Activated naive CD8-positive, alpha-beta T cell treated with anti-CD3 and anti-CD28 coated beads, Interleukin-2, amount 50 U/mL, for 24 hours (primary cell): ENCODE data around the gene MPRIP.
A peak's percentile ranks its signal among the peaks of the same experiment; 100 is the strongest.

ENCODE experiments used
- ATAC-seq: fragments of 150-1000 bp; cut with Tn5 transposase; one replicate; pipeline ENCODE4 v1.10.0; 2021
- DNase-seq: peaks from one replicate; pipeline ENCODE4 v3.0.0; 2021
- H3K27ac Mint-ChIP-seq: one replicate; pipeline ENCODE4 v1.8.0; 2021; ENCODE audit warnings: mild to moderate bottlenecking, mixed read lengths
- H3K27me3 Mint-ChIP-seq: one replicate; pipeline ENCODE4 v1.8.0; 2021; ENCODE audit warnings: mixed read lengths
- H3K36me3 Mint-ChIP-seq: one replicate; pipeline ENCODE4 v1.8.0; 2021; ENCODE audit warnings: low read depth, mixed read lengths
- H3K4me1 Mint-ChIP-seq: one replicate; pipeline ENCODE4 v1.8.0; 2021; ENCODE audit warnings: mixed read lengths
- H3K4me3 Mint-ChIP-seq: one replicate; pipeline ENCODE4 v1.8.0; 2021; ENCODE audit warnings: mild to moderate bottlenecking, moderate library complexity, mixed read lengths
- H3K9me3 Mint-ChIP-seq: one replicate; pipeline ENCODE4 v1.8.0; 2021; ENCODE audit warnings: mixed read lengths

MPRIP gene

DNA sequence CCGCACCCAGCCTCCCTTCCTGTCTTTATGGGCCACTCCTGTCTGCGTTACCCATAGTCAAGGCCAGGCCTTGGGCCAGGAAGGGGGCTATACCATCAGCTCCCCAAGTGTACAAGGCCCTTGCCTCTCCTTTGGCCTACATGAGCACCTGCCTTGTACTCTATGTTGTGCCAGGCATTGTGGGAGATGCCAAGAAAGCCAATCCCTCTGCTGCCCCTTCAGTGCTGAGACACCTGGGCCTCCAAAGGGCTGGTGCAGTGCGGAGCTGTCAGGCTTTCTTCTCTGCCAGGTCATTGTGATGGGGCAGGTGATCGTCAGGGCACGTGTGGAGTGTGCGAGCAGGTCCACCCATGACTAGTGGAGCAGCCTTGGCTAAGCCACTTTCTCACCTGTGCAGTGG lies 59.9 kb downstream of the MPRIP start:
- H3K4me1 Mint-ChIP-seq = peaks cover 9% of the 10 kb centered on the region
- no peaks in the 10 kb centered on the region for H3K9me3 Mint-ChIP-seq
- ATAC-seq (no peak), DNase-seq (no peak)
- H3K27me3 Mint-ChIP-seq = no peaks in the 10 kb centered on the region
- no peak overlapping the region for H3K4me3 Mint-ChIP-seq
- no peaks in the 10 kb centered on the region for H3K36me3 Mint-ChIP-seq
- H3K27ac Mint-ChIP-seq = no peak overlapping the region

DNA sequence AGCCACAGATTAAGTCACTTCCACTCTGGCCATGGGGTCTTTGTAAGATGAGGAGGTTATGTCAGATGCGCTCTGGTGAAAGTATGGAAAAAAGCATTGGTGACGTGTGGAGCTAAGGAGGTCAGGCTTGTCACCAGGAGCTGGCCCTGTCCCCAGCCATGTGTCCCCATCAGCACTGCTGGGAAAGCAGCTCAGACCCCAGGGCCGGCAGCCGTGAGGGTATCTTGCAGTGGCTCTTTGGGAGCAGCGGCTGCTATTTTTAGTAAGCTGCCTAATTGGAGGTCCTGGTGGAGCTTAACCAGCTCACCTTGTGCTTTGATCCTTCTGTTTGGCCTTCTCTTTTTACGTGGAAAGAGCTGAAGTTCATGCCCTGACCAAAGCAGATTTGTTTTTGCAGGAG lies 60.9 kb downstream of the MPRIP start:
- DNase-seq = no peak
- H3K36me3 Mint-ChIP-seq = no peaks in the 10 kb centered on the region
- peaks cover 19% of the 10 kb centered on the region for H3K4me1 Mint-ChIP-seq
- H3K27me3 Mint-ChIP-seq = no peaks in the 10 kb centered on the region
- H3K4me3 Mint-ChIP-seq = no peak overlapping the region
- no peaks in the 10 kb centered on the region for H3K9me3 Mint-ChIP-seq
- H3K27ac Mint-ChIP-seq = no peak overlapping the region
- ATAC-seq = no peak

GRCh38 chr17:17104036-17104435 lies 61.8 kb downstream of the MPRIP start:
- Mint-ChIP-seq H3K27ac (no peak overlapping the region), H3K27me3 (no peaks in the 10 kb centered on the region), H3K9me3 (no peaks in the 10 kb centered on the region)

DNA sequence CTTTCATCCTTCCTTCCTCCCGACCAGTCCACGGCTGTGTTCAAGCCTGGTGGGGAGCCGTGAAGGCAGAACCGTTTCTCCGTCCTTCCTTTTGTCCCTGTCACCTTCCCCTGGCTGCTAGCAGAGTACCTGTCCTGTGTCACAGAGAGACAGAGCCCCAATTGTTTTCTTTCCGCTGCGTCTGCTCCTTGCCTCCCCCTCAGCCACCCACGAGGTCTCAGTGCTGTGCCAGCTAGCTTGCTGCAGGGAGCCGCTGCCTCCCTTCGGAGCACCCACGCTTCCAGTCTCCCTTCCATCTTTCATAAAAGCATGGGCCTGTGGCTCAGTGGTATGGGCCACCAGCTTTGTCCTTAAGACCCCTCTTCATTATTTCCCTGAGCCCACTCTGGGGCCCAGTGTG lies 62.2 kb downstream of the MPRIP start:
- Mint-ChIP-seq H3K36me3 (no peaks in the 10 kb centered on the region), H3K4me3 (no peak overlapping the region), H3K27ac (no peak overlapping the region), H3K9me3 (no peaks in the 10 kb centered on the region), H3K27me3 (no peaks in the 10 kb centered on the region), H3K4me1 (peaks cover 33% of the 10 kb centered on the region)
- DNase-seq = no peak
- ATAC-seq = no peak

More at GRCh38 chr17:17104036-17104435, 61.8 kb downstream of the MPRIP start:
- no peak for DNase-seq
- ATAC-seq = no peak
- H3K4me3 Mint-ChIP-seq = no peak overlapping the region
- H3K36me3 Mint-ChIP-seq = no peaks in the 10 kb centered on the region
- peaks cover 28% of the 10 kb centered on the region for H3K4me1 Mint-ChIP-seq

- H3K9me3 Mint-ChIP-seq = no peaks in the 10 kb centered on the region
- no peak for DNase-seq
- H3K4me1 Mint-ChIP-seq = peaks cover 47% of the 10 kb centered on the region
- no peak overlapping the region for H3K4me3 Mint-ChIP-seq
- no peaks in the 10 kb centered on the region for H3K27me3 Mint-ChIP-seq
- ATAC-seq = no peak
- no peaks in the 10 kb centered on the region for H3K36me3 Mint-ChIP-seq
- H3K27ac Mint-ChIP-seq = no peak overlapping the region
These were observed 63.7 kb downstream of the MPRIP start for GRCh38 chr17:17105976-17106375.

GRCh38 chr17:17106756-17107155 lies 64.5 kb downstream of the MPRIP start:
- no peaks in the 10 kb centered on the region for H3K27me3 Mint-ChIP-seq
- H3K9me3 Mint-ChIP-seq = no peaks in the 10 kb centered on the region
- H3K4me3 Mint-ChIP-seq = no peak overlapping the region
- H3K27ac Mint-ChIP-seq = peak overlapping the region; percentile 44
- peaks cover 50% of the 10 kb centered on the region for H3K4me1 Mint-ChIP-seq
- no peaks in the 10 kb centered on the region for H3K36me3 Mint-ChIP-seq
- ATAC-seq (no peak), DNase-seq (no peak)

DNA sequence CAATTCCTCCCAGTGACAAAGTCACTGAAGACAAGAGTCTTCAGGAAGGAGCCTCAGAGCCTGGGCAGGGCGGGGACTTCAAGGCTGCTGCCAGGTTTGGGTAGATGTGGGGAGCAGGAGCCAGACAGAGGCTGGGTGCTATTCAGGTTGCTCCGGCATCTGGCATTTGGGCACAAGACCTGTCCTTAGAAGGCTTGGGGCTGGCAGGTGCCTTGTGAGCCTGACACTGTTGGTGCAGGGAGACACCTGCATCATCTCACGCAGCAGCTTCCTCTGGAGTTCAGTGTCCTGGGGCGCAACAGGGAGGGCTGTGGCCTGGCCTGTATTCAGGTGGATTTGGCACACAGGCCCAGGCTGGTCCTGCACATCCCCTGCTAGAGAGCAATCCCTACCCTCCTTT lies 65.0 kb downstream of the MPRIP start:
- Mint-ChIP-seq H3K27ac (no peak overlapping the region), H3K9me3 (no peaks in the 10 kb centered on the region), H3K4me1 (peaks cover 50% of the 10 kb centered on the region), H3K36me3 (no peaks in the 10 kb centered on the region), H3K27me3 (no peaks in the 10 kb centered on the region), H3K4me3 (no peak overlapping the region)
- ATAC-seq (no peak), DNase-seq (no peak)

GRCh38 chr17:17107891-17108431 lies 65.7 kb downstream of the MPRIP start:
- ATAC-seq (peak; percentile 55), DNase-seq (no peak)
- Mint-ChIP-seq H3K27me3 (no peaks in the 10 kb centered on the region), H3K4me1 (peaks cover 50% of the 10 kb centered on the region), H3K36me3 (no peaks in the 10 kb centered on the region), H3K27ac (peak overlapping the region; percentile 14), H3K4me3 (no peak overlapping the region), H3K9me3 (no peaks in the 10 kb centered on the region)

GRCh38 chr17:17108451-17109049 lies 66.3 kb downstream of the MPRIP start:
- ATAC-seq = no peak
- Mint-ChIP-seq H3K36me3 (no peaks in the 10 kb centered on the region), H3K27me3 (no peaks in the 10 kb centered on the region), H3K27ac (peak overlapping the region; percentile 14), H3K9me3 (no peaks in the 10 kb centered on the region), H3K4me1 (peaks cover 54% of the 10 kb centered on the region), H3K4me3 (no peak overlapping the region)
- no peak for DNase-seq

- Mint-ChIP-seq H3K27me3 (no peaks in the 10 kb centered on the region), H3K36me3 (no peaks in the 10 kb centered on the region), H3K27ac (no peak overlapping the region), H3K4me1 (peaks cover 61% of the 10 kb centered on the region), H3K9me3 (no peaks in the 10 kb centered on the region), H3K4me3 (no peak overlapping the region)
- no peak for DNase-seq
- ATAC-seq = no peak
These were observed 67.0 kb downstream of the MPRIP start for GRCh38 chr17:17109256-17109655.

DNA sequence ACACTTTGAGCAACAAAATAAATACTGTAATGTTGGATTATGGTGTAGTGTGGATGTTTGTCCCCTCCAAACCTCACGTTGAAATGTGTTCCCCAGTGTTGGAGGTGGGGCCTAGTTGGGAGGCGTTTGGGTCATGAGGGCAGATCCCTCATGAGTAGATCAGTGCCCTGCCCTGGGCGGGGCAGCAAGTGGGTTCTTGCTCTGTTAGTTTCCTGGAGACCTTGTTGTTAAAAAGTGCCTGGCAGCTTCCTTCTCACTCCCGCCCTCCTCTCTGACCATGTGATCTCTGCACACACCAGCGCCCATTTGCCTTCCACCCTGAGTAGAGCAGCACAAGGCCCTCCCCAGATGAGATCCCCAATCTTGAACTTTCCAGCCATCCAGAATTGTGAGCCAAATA lies 67.7 kb downstream of the MPRIP start:
- DNase-seq (no peak), ATAC-seq (no peak)
- Mint-ChIP-seq H3K27me3 (no peaks in the 10 kb centered on the region), H3K4me3 (no peak overlapping the region), H3K36me3 (no peaks in the 10 kb centered on the region), H3K27ac (peak overlapping the region; percentile 28), H3K4me1 (peaks cover 67% of the 10 kb centered on the region), H3K9me3 (no peaks in the 10 kb centered on the region)

GRCh38 chr17:17110520-17110919 lies 68.3 kb downstream of the MPRIP start:
- Mint-ChIP-seq H3K4me1 (peaks cover 74% of the 10 kb centered on the region), H3K9me3 (no peaks in the 10 kb centered on the region), H3K36me3 (no peaks in the 10 kb centered on the region), H3K27ac (no peak overlapping the region), H3K4me3 (no peak overlapping the region), H3K27me3 (no peaks in the 10 kb centered on the region)
- ATAC-seq (no peak), DNase-seq (no peak)

DNA sequence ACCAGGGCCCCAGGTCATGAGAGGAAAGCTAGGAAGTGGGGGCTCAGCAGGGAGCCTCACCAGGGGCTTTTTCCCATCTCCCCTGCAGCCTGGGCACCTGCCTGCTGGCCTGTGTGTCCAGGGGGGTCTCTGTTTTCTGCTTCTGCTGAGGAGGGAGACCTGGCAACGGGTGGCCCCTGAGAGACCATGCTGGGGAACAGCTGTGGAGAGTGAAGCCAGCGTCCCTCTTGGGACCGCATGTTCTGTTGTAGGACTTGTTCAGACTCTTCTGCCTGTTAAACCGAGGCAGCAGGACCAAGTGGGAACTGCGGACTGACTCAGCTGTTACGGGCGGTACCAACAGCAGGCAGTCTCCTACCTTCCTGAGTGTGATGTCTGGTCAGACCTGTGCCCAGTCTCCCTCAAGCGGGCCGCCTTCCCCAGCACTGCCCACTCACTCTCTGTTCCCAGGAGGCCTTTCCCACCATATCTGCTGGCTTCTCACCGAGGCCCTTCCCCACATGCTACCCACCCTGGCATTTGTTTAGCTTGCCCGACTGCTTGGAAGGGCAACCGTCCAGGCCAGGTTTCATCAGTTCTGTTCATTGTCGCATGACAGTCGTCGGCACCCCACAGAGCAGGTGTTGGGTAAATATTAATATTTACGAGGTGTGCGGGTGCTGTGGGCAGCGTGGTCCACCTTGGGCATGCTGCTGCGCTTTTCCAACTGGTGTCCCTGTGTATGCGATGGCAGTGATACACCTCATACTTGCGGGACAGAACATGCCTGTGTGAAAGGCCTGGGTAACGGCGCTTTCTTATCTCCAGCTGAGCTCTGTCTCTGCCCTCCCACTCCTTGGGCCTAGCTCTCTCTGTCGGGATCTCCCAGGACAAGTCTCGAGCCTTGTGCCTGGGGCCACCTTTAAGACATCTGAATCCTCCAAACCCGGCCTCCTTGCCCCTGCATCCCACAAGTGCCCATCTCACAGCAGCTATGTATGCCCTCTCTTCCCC lies 69.4 kb downstream of the MPRIP start:
- Mint-ChIP-seq H3K4me1 (peaks cover 74% of the 10 kb centered on the region), H3K9me3 (no peaks in the 10 kb centered on the region), H3K27ac (no peak overlapping the region), H3K27me3 (no peaks in the 10 kb centered on the region), H3K4me3 (no peak overlapping the region), H3K36me3 (no peaks in the 10 kb centered on the region)
- ATAC-seq (no peak), DNase-seq (no peak)

- Mint-ChIP-seq H3K36me3 (no peaks in the 10 kb centered on the region), H3K4me3 (no peak overlapping the region), H3K4me1 (peaks cover 74% of the 10 kb centered on the region), H3K27ac (no peak overlapping the region), H3K27me3 (no peaks in the 10 kb centered on the region), H3K9me3 (no peaks in the 10 kb centered on the region)
- ATAC-seq (no peak), DNase-seq (no peak)
These were observed 70.5 kb downstream of the MPRIP start for GRCh38 chr17:17112628-17113200.
